Measurements from ENCODE around the gene MYOG.

Gene MYOG

GRCh38 chr1:203054642-203055041, 31.2 kb downstream of the MYOG start:
- no peaks in the 10 kb centered on the region for H3K27me3 ChIP-seq (ENCODE audit: insufficient read depth, low read length, poor library complexity, severe bottlenecking)
- H3K9ac ChIP-seq (ENCODE audit: low read depth, low read length, poor library complexity, severe bottlenecking): no peak overlapping the region

DNA sequence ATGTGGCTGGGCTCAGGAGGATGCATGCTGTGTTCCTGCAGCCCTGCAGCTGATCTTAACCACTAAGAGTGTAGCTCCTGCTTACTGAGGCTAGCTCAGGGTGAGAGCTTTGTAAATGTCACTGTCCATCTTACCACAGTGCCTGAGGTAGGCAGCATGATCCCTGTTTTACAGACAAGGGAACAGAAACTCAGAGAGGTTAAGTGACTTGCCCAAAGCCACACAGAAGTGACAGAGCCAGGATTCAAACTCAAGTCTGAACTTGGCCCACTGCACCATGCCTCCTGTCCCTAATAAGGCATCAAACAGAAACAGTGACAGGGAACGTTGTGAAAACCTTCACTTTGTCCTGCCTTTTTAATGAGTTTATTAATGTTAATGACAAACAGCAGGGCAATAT, 31.6 kb downstream of the MYOG start:
- Histone ChIP-seq H3K4me2 (ENCODE audit: low read depth, low read length, poor library complexity, severe bottlenecking) (no peak overlapping the region), H3K27me3 (ENCODE audit: insufficient read depth, low read length, poor library complexity, severe bottlenecking) (no peaks in the 10 kb centered on the region), H3K9ac (ENCODE audit: low read depth, low read length, poor library complexity, severe bottlenecking) (no peak overlapping the region), H3K9me3 (ENCODE audit: insufficient read depth, low read depth, low read length) (no peaks in the 10 kb centered on the region), H3K9me2 (replicated peaks; ENCODE audit: low read depth, low read length) (no peaks in the 10 kb centered on the region), H3K4me3 (ENCODE audit: low read length, poor library complexity, severe bottlenecking) (no peak overlapping the region), H3K4me1 (ENCODE audit: insufficient read depth, low read length, poor library complexity, severe bottlenecking) (peaks cover 4% of the 10 kb centered on the region), H2AFZ (ENCODE audit: low read length) (no peak overlapping the region), H3K79me2 (ENCODE audit: insufficient read depth, low read length) (no peaks in the 10 kb centered on the region), H3F3A (ENCODE audit: low read depth) (no peaks in the 10 kb centered on the region), H4K20me1 (ENCODE audit: insufficient read depth, low read length, poor library complexity, severe bottlenecking) (no peaks in the 10 kb centered on the region), H3K36me3 (ENCODE audit: insufficient read depth, low read length) (no peaks in the 10 kb centered on the region)
- TF ChIP-seq, protein P1, sequence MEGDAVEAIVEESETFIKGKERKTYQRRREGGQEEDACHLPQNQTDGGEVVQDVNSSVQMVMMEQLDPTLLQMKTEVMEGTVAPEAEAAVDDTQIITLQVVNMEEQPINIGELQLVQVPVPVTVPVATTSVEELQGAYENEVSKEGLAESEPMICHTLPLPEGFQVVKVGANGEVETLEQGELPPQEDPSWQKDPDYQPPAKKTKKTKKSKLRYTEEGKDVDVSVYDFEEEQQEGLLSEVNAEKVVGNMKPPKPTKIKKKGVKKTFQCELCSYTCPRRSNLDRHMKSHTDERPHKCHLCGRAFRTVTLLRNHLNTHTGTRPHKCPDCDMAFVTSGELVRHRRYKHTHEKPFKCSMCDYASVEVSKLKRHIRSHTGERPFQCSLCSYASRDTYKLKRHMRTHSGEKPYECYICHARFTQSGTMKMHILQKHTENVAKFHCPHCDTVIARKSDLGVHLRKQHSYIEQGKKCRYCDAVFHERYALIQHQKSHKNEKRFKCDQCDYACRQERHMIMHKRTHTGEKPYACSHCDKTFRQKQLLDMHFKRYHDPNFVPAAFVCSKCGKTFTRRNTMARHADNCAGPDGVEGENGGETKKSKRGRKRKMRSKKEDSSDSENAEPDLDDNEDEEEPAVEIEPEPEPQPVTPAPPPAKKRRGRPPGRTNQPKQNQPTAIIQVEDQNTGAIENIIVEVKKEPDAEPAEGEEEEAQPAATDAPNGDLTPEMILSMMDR (conservative IDR thresholded peaks at IDR 0.05; ENCODE audit: low read length): no peak
- TF ChIP-seq EZH2phosphoT487 (IDR thresholded peaks at IDR 0.05; ENCODE audit: borderline replicate concordance): no peak

More at GRCh38 chr1:203054642-203055041, 31.2 kb downstream of the MYOG start:
- no peak overlapping the region for H3K4me2 ChIP-seq (ENCODE audit: low read depth, low read length, poor library complexity, severe bottlenecking)
- no peak overlapping the region for H2AFZ ChIP-seq (ENCODE audit: low read length)
- peaks cover 8% of the 10 kb centered on the region for H3K4me1 ChIP-seq (ENCODE audit: insufficient read depth, low read length, poor library complexity, severe bottlenecking)
- H3K79me2 ChIP-seq (ENCODE audit: insufficient read depth, low read length): no peaks in the 10 kb centered on the region
- no peaks in the 10 kb centered on the region for H3K9me3 ChIP-seq (ENCODE audit: insufficient read depth, low read depth, low read length)
- H4K20me1 ChIP-seq (ENCODE audit: insufficient read depth, low read length, poor library complexity, severe bottlenecking): no peaks in the 10 kb centered on the region
- no peaks in the 10 kb centered on the region for H3K36me3 ChIP-seq (ENCODE audit: insufficient read depth, low read length)
- H3K4me3 ChIP-seq (ENCODE audit: low read length, poor library complexity, severe bottlenecking): no peak overlapping the region
- no peak for TF ChIP-seq EZH2phosphoT487 (IDR thresholded peaks at IDR 0.05; ENCODE audit: borderline replicate concordance)
- TF ChIP-seq, protein P1 (conservative IDR thresholded peaks at IDR 0.05; ENCODE audit: low read length): no peak
- H3K9me2 ChIP-seq (replicated peaks; ENCODE audit: low read depth, low read length): no peaks in the 10 kb centered on the region
- H3F3A ChIP-seq (ENCODE audit: low read depth): no peaks in the 10 kb centered on the region

GRCh38 chr1:203052601-203053000, 33.2 kb downstream of the MYOG start:
- Histone ChIP-seq H3K9me3 (ENCODE audit: insufficient read depth, low read depth, low read length) (no peaks in the 10 kb centered on the region), H3F3A (ENCODE audit: low read depth) (no peaks in the 10 kb centered on the region), H3K79me2 (ENCODE audit: insufficient read depth, low read length) (no peaks in the 10 kb centered on the region), H3K9ac (ENCODE audit: low read depth, low read length, poor library complexity, severe bottlenecking) (no peak overlapping the region), H4K20me1 (ENCODE audit: insufficient read depth, low read length, poor library complexity, severe bottlenecking) (no peaks in the 10 kb centered on the region), H2AFZ (ENCODE audit: low read length) (no peak overlapping the region), H3K9me2 (replicated peaks; ENCODE audit: low read depth, low read length) (no peaks in the 10 kb centered on the region), H3K4me2 (ENCODE audit: low read depth, low read length, poor library complexity, severe bottlenecking) (no peak overlapping the region), H3K4me3 (ENCODE audit: low read length, poor library complexity, severe bottlenecking) (no peak overlapping the region), H3K27me3 (ENCODE audit: insufficient read depth, low read length, poor library complexity, severe bottlenecking) (no peaks in the 10 kb centered on the region), H3K4me1 (ENCODE audit: insufficient read depth, low read length, poor library complexity, severe bottlenecking) (peaks cover 3% of the 10 kb centered on the region), H3K36me3 (ENCODE audit: insufficient read depth, low read length) (no peaks in the 10 kb centered on the region)
- no peak for TF ChIP-seq EZH2phosphoT487 (IDR thresholded peaks at IDR 0.05; ENCODE audit: borderline replicate concordance)

GRCh38 chr1:203051841-203052324, 33.9 kb downstream of the MYOG start:
- Histone ChIP-seq H3K4me2 (ENCODE audit: low read depth, low read length, poor library complexity, severe bottlenecking) (no peak overlapping the region), H3K9ac (ENCODE audit: low read depth, low read length, poor library complexity, severe bottlenecking) (no peak overlapping the region), H2AFZ (ENCODE audit: low read length) (no peak overlapping the region), H3K9me3 (ENCODE audit: insufficient read depth, low read depth, low read length) (no peaks in the 10 kb centered on the region), H3F3A (ENCODE audit: low read depth) (no peaks in the 10 kb centered on the region), H4K20me1 (ENCODE audit: insufficient read depth, low read length, poor library complexity, severe bottlenecking) (no peaks in the 10 kb centered on the region), H3K36me3 (ENCODE audit: insufficient read depth, low read length) (no peaks in the 10 kb centered on the region), H3K9me2 (replicated peaks; ENCODE audit: low read depth, low read length) (no peaks in the 10 kb centered on the region), H3K4me3 (ENCODE audit: low read length, poor library complexity, severe bottlenecking) (no peak overlapping the region), H3K4me1 (ENCODE audit: insufficient read depth, low read length, poor library complexity, severe bottlenecking) (peaks cover 1% of the 10 kb centered on the region), H3K27me3 (ENCODE audit: insufficient read depth, low read length, poor library complexity, severe bottlenecking) (no peaks in the 10 kb centered on the region), H3K79me2 (ENCODE audit: insufficient read depth, low read length) (no peaks in the 10 kb centered on the region)
- TF ChIP-seq, protein P1 (conservative IDR thresholded peaks at IDR 0.05; ENCODE audit: low read length): no peak
- no peak for TF ChIP-seq EZH2phosphoT487 (IDR thresholded peaks at IDR 0.05; ENCODE audit: borderline replicate concordance)
